ENCODE measurements around the gene EYS.

The EYS gene

DNA sequence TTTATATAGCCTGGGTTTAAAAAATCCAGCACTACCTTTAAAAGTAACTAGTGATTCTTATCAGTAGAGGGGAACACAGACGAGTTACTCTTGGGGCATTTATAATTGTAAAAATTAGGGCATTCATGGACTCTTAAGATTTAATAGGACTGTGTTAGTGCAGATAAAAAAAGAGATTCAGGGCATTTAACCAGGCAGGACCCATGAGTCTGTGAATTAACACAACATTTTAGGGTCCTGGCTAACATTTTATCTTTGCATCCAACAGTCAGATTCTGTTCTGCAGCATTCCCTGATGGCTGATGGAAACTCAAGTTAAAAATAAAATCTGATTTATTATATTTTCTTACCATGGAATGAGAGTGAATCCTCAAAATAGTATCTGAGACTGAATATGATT is 1297.1 kb downstream of the EYS start:
- in situ Hi-C loops (cut with MboI; ENCODE audit: low sequenced_read_pairs): no loop called here

DNA sequence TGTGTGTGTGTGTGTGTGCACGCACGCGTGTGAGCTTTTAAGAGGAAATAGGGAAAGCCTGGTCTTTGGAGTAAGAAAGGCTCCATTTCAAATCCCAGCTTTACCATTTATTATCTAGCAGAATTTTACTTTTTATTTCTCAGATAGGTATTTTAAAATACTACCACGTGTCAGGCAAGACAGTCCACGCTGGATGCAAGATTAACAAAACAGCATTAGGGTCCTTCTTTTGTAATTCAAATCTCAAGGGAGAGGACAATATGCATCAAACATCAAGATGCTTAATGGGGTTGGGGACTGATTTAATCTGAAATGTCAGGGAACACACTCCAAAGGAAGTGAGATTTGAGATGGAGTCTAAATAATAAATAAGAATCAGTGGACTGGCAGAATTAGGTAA is 1302.6 kb downstream of the EYS start:
- in situ Hi-C loops (cut with MboI; ENCODE audit: low sequenced_read_pairs): no loop called here

DNA sequence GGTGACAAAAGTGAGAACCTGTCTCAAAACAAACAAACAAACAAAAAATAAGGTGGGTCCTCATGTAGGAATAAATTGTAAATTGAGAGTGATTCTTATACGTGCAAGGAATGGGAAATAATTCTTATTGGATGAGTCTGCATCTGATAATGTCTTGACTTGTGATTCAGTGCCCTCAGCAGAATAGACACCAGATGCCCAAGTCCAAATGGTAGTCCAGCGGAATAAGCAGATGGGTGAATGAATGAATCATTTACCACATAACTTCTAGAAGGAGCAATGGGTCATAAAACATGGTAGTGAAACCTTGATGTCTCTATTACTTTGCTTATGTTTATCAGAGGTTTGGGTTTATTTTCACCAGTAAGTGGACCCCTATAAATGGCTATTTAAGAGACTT is 1323.7 kb downstream of the EYS start:
- in situ Hi-C loops (cut with MboI; ENCODE audit: low sequenced_read_pairs): no loop called here

- in situ Hi-C loops (cut with MboI; ENCODE audit: low sequenced_read_pairs): no loop called here
Observed at GRCh38 chr6:64376394-64376793, 1330.6 kb downstream of the EYS start.

DNA sequence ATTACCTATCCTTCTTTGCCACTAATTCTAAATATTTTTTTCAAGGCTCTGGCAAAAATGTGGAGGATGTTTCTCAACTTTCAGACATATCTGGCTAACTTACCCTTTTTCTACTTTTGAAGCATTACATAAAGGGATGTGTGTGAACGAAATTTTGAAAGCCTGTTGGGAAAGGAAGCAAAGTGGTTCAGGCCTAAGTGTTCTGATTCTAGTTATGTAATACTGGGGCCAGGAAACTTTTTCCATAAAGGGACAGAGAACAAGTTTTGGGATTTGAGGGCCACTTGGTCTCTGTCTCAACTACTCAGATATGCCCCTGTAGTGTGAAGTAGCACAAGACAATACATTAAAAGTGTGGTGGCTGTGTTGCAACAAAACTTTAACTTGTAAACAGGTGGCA is 1349.6 kb downstream of the EYS start:
- in situ Hi-C loops (cut with MboI; ENCODE audit: low sequenced_read_pairs): no loop called here

DNA sequence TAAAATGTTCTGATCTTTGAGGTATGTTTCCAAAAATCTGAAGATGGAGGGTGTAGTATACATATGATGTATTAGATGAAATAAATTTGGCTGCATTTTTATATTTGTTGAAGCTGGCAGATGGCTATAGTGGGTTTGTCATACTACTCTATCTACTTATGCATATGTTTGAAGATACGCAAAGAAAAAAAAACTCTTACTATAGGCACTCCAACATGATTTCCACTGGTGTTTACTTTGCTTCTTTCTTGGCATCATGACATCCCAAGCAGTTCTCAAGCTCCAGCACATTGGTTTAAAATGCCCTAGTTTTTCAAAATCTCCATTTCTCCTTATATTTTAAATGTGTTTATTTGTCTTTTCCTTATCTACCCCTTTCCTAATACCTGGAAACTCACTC is 1359.6 kb downstream of the EYS start:
- in situ Hi-C loops (cut with MboI; ENCODE audit: low sequenced_read_pairs): no loop called here

DNA sequence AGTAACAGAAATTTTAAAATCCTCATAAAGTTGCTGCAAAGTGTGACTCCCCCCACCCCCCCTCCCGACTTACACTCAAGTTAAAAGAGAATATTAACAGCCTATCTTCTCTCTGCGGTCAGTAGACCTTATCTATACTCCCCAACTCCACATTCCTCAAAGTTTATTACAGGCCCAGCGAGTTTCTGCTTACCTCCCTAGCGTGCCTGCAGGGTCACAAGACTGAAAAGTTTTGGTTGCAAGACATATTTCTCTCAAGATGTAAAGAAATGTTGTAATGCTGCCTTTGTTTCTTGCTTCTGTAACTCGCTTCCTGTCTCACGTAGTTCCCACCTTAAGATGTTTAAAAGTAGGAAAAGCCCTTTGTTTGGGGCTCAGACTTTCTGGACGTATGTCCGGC is 1371.8 kb downstream of the EYS start:
- in situ Hi-C loops (cut with MboI; ENCODE audit: low sequenced_read_pairs): no loop called here

GRCh38 chr6:64334636-64335035 is 1372.4 kb downstream of the EYS start:
- in situ Hi-C loops (cut with MboI; ENCODE audit: low sequenced_read_pairs): no loop called here

GRCh38 chr6:64330694-64331307 is 1376.2 kb downstream of the EYS start:
- in situ Hi-C loops (cut with MboI; ENCODE audit: low sequenced_read_pairs): no loop called here

DNA sequence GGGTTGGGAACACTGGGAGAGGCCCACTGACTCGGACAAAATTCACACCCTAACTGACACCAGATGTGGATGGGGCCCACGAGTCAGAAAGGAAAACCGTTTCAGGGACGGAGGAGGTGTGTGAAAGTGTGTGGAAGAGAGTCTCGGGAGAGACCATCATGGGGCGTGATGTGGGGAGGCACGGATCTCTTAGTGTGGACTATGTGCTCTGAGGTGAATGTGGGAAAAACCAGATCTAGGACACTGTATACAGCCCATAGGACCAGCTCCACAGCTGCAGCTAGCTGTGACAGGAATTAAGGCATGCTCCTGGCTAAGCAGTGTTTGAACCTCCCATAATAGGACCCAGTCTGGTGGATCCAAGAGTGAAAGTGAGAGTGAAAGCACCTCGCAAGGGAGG is 1380.1 kb downstream of the EYS start:
- in situ Hi-C loops (cut with MboI; ENCODE audit: low sequenced_read_pairs): no loop called here

DNA sequence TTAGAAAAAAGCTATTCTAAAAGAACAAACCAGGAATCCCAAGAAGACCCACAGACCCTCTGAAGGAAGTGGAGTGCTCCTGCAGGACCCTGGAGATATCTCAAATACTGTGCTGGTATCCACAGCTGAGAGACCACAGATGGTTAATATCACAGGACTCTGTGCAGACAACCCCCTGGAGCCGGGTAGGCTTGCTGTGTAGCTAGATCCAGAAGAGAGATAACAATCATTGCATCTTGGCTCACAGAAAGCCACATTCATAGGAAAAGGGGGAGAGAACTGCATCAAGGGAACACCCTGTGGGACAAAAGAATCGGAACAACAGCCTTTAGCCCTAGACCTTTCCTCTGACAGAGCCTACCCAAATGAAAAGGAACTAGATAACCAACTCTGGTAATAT is 1381.9 kb downstream of the EYS start:
- in situ Hi-C loops (cut with MboI; ENCODE audit: low sequenced_read_pairs): no loop called here

DNA sequence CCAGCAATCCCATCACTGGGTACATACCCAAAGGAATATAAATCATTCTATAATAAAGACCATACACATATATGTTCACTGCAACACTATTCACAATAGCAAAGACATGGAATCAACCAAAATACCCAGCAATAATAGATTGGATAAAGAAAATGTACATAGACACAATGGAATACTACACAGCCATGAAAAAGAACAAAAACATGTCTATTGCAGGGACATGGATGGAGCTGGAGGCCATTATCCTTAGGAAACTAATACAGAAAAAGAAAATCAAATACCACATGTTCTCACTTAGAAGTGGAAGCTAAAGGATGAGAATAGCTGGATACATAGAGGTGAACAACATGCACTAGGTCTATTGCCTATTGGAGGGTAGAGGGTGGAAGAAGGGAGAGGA is 1396.8 kb downstream of the EYS start:
- in situ Hi-C loops (cut with MboI; ENCODE audit: low sequenced_read_pairs): no loop called here

DNA sequence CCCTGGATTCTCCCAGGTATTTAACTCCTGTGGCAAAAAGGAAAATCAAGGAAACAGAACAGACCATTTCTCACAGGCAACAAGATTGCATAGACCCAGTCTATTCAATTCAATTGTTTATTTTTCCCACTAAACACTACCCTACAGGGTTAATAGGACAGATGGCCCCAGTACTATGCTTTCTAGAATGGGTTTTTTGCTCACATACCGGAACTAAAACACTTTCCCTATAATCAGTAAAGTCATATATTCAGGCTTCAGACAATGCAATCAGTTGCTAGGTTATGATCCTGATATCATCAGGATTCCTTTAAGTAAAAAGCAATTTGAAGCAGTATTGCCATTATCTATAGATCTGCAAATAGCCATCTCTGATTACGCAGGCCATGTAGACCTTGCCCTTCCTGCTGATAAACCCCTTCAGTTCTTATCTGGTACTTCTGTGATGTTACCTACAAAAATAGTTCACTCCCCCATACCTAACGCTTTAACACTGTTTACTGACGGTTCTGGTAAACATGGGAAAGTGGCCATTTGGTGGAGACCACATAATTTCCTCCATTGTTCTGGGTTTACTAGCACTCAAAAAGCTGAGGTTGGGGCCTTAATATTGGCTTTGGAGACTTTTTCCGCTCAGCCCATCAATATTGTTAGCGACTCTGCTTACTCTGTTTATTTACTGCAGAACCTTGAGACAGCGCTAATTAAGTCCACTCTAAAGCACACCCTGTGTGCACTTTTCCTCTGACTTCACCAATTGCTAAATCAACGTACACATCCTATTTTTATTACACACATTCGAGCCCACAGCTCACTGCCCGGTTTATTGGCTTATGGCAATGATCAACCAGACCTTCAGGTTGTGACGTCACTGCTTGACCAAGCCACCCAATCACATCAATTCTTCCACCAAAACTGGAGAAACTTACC is 1405.5 kb downstream of the EYS start:
- in situ Hi-C loops (cut with MboI; ENCODE audit: low sequenced_read_pairs): no loop called here

GRCh38 chr6:64299176-64299575 is 1407.8 kb downstream of the EYS start:
- in situ Hi-C loops (cut with MboI; ENCODE audit: low sequenced_read_pairs): no loop called here

DNA sequence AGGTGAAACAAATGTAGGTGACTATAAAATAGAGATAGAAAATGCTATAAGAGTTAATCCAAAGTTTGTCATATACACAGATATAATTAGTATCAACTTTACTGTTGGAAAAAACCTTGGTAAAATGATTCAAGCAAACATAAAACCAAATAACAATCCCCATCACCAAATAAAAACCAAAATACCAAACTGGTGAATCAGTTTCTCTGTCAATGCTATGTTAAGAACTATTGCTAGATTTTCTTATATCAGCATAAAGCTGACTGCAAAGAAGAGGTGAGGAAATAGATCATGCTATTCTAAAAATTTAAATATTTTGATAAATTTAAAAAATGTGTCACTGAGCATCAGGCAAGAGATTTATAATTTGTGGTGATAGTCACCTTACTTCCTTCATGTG is 1413.0 kb downstream of the EYS start:
- in situ Hi-C loops (cut with MboI; ENCODE audit: low sequenced_read_pairs): no loop called here

GRCh38 chr6:64293298-64293697 is 1413.7 kb downstream of the EYS start:
- in situ Hi-C loops (cut with MboI; ENCODE audit: low sequenced_read_pairs): no loop called here

- in situ Hi-C loops (cut with MboI; ENCODE audit: low sequenced_read_pairs): no loop called here
Observed at GRCh38 chr6:64290867-64291266, 1416.2 kb downstream of the EYS start.

GRCh38 chr6:64289931-64290330 is 1417.1 kb downstream of the EYS start:
- in situ Hi-C loops (cut with MboI; ENCODE audit: low sequenced_read_pairs): no loop called here

DNA sequence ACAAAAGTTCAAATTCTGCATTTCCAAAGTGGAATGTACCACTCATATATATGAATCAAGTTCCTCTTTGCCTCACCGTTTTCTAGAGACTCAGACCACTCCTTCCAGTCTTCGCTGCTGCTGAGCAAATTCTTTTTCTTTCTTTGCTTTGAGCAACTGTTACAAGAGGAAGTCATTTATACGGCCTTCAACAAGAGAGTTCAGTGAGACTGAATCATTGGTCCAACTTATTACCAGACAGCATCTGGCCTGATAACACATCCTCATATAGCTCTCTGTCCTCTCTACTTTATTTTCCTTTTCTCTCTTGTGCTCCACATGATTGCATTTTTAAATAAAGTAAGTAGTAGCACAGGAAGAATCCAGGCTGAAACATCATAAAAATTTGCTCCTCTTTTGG is 1418.7 kb downstream of the EYS start:
- in situ Hi-C loops (cut with MboI; ENCODE audit: low sequenced_read_pairs): no loop called here

DNA sequence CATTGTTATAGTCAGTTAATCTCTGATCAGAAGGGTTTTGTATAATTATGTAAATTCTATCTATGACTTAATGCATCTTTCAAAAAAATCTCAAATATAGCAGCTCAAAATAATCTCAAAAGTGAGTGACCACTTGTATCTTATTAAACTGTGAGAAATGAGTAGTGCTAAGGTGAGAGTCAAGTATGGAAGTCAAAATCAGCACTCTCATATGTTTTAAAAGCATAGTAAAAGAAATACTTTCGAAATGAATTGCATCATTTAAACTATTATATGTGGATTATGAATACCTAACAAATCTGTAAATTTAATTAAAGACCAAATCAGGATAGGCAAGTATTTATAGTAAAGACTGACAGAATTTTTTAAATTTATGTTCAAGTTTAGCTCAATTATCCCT is 1425.9 kb downstream of the EYS start:
- in situ Hi-C loops (cut with MboI; ENCODE audit: low sequenced_read_pairs): no loop called here

DNA sequence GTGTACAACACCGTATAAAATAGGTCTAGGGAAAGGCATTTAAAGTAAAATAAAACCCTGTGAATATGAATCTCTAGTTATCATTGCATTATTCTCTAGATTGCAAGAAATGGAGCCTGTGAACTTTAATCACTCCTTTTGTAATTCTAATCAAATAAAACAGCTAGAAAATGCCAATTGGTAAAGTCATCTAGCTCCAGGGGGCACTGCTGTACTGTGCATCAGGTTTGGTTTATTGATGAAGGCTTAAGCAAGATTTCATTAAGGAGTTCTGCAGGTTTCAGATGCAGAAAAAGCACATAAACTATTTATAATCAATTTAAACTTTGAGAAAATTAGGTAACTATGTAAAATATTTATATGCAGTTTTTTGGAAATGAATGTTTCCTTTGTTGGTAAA is 1426.5 kb downstream of the EYS start:
- in situ Hi-C loops (cut with MboI; ENCODE audit: low sequenced_read_pairs): no loop called here

- in situ Hi-C loops (cut with MboI; ENCODE audit: low sequenced_read_pairs): no loop called here
Observed at GRCh38 chr6:64270083-64270482, 1436.9 kb downstream of the EYS start.
